ENCODE results near the gene ACOX3.

ACOX3 gene

DNA sequence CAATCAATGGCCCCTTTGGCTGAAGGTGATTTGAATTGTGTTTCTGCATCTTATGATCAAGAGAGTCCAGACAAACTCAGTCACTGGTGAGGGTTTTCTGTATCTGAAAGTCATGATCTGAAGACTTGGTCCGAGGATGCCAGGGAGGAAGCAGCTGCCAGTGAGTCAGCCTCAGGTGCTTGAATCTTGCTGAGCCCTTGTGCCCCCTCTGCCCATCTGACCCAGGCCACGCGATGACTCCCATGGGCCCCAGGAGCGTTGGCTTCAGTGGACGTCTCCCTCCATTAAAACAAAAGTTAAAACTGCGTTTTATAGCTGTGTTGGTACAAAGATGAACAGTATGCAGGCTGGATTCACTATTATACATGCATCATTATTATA lies 109.0 kb downstream of the ACOX3 start:
- Histone ChIP-seq H3K4me3 (ENCODE audit: low read depth, low read length, poor library complexity, severe bottlenecking) (no peak overlapping the region), H3K4me1 (ENCODE audit: insufficient read depth, low read length, severe bottlenecking) (peaks cover 5% of the 10 kb centered on the region), H3K9me3 (ENCODE audit: low read length) (no peaks in the 10 kb centered on the region), H3K9ac (ENCODE audit: low read length) (no peak overlapping the region), H3K79me2 (ENCODE audit: insufficient read depth, low read length) (no peaks in the 10 kb centered on the region), H3K4me2 (ENCODE audit: low read length) (no peak overlapping the region), H3K27ac (ENCODE audit: low read depth, low read length, poor library complexity, severe bottlenecking) (no peak overlapping the region), H3K36me3 (ENCODE audit: insufficient read depth, low read length) (no peaks in the 10 kb centered on the region; the same call in 1 of the 2 replicates), H3K27me3 (ENCODE audit: insufficient read depth, low read length) (no peaks in the 10 kb centered on the region), H4K20me1 (ENCODE audit: insufficient read depth, low read length) (no peaks in the 10 kb centered on the region), H3K9me2 (ENCODE audit: low read depth, low read length) (no peaks in the 10 kb centered on the region), H3F3A (ENCODE audit: insufficient read depth, low read length) (no peaks in the 10 kb centered on the region), H2AFZ (ENCODE audit: low read length) (no peak overlapping the region)
- TF ChIP-seq EZH2 (IDR thresholded peaks at IDR 0.05; ENCODE audit: borderline replicate concordance, low read length) (no peak), CTCF (IDR thresholded peaks at IDR 0.05; ENCODE audit: low read length) (no peak)

- no peaks in the 10 kb centered on the region for H3K9me2 ChIP-seq (ENCODE audit: low read depth, low read length)
- no peaks in the 10 kb centered on the region for H3K79me2 ChIP-seq (ENCODE audit: insufficient read depth, low read length)
- H2AFZ ChIP-seq (ENCODE audit: low read length): no peak overlapping the region
- H3K36me3 ChIP-seq (ENCODE audit: insufficient read depth, low read length): no peaks in the 10 kb centered on the region; the same call in 1 of the 2 replicates
- H3K27me3 ChIP-seq (ENCODE audit: insufficient read depth, low read length): no peaks in the 10 kb centered on the region
- no peak for TF ChIP-seq EZH2 (IDR thresholded peaks at IDR 0.05; ENCODE audit: borderline replicate concordance, low read length)
- no peak for TF ChIP-seq CTCF (IDR thresholded peaks at IDR 0.05; ENCODE audit: low read length)
- H3K4me3 ChIP-seq (ENCODE audit: low read depth, low read length, poor library complexity, severe bottlenecking): no peak overlapping the region
- H3K27ac ChIP-seq (ENCODE audit: low read depth, low read length, poor library complexity, severe bottlenecking): no peak overlapping the region
- H3K9ac ChIP-seq (ENCODE audit: low read length): no peak overlapping the region
- H3K4me1 ChIP-seq (ENCODE audit: insufficient read depth, low read length, severe bottlenecking): peaks cover 5% of the 10 kb centered on the region
- no peak overlapping the region for H3K4me2 ChIP-seq (ENCODE audit: low read length)
- H3F3A ChIP-seq (ENCODE audit: insufficient read depth, low read length): no peaks in the 10 kb centered on the region
- H4K20me1 ChIP-seq (ENCODE audit: insufficient read depth, low read length): no peaks in the 10 kb centered on the region
- H3K9me3 ChIP-seq (ENCODE audit: low read length): no peaks in the 10 kb centered on the region
These were observed 109.5 kb downstream of the ACOX3 start for GRCh38 chr4:8330821-8331574.

GRCh38 chr4:8329859-8330761 lies 110.4 kb downstream of the ACOX3 start:
- TF ChIP-seq EZH2 (IDR thresholded peaks at IDR 0.05; ENCODE audit: borderline replicate concordance, low read length) (no peak), CTCF (IDR thresholded peaks at IDR 0.05; ENCODE audit: low read length) (no peak)

More at GRCh38 chr4:8329859-8330761, 110.4 kb downstream of the ACOX3 start:
- no peak overlapping the region for H2AFZ ChIP-seq (ENCODE audit: low read length)
- no peaks in the 10 kb centered on the region for H4K20me1 ChIP-seq (ENCODE audit: insufficient read depth, low read length)
- no peaks in the 10 kb centered on the region for H3K9me2 ChIP-seq (ENCODE audit: low read depth, low read length)
- H3K36me3 ChIP-seq (ENCODE audit: insufficient read depth, low read length): no peaks in the 10 kb centered on the region
- H3F3A ChIP-seq (ENCODE audit: insufficient read depth, low read length): no peaks in the 10 kb centered on the region
- H3K4me1 ChIP-seq (ENCODE audit: insufficient read depth, low read length, severe bottlenecking): peaks cover 5% of the 10 kb centered on the region
- no peak overlapping the region for H3K9ac ChIP-seq (ENCODE audit: low read length)
- H3K4me2 ChIP-seq (ENCODE audit: low read length): no peak overlapping the region
- H3K9me3 ChIP-seq (ENCODE audit: low read length): no peaks in the 10 kb centered on the region
- no peaks in the 10 kb centered on the region for H3K79me2 ChIP-seq (ENCODE audit: insufficient read depth, low read length)
- H3K27me3 ChIP-seq (ENCODE audit: insufficient read depth, low read length): no peaks in the 10 kb centered on the region
- H3K27ac ChIP-seq (ENCODE audit: low read depth, low read length, poor library complexity, severe bottlenecking): no peak overlapping the region
- no peak overlapping the region for H3K4me3 ChIP-seq (ENCODE audit: low read depth, low read length, poor library complexity, severe bottlenecking)
